Stimulated activated CD4-positive, alpha-beta T cell treated with anti-CD3 and anti-CD28 coated beads, Interleukin-2, amount 100 ng/mL, for 4 hours (primary cell): ENCODE data around the gene DPP4.

Source experiments
- DNase-seq: peaks from one replicate; pipeline ENCODE4 v3.0.0-alpha.2; 2020; ENCODE audit warnings: low read depth

The DPP4 gene

DNA sequence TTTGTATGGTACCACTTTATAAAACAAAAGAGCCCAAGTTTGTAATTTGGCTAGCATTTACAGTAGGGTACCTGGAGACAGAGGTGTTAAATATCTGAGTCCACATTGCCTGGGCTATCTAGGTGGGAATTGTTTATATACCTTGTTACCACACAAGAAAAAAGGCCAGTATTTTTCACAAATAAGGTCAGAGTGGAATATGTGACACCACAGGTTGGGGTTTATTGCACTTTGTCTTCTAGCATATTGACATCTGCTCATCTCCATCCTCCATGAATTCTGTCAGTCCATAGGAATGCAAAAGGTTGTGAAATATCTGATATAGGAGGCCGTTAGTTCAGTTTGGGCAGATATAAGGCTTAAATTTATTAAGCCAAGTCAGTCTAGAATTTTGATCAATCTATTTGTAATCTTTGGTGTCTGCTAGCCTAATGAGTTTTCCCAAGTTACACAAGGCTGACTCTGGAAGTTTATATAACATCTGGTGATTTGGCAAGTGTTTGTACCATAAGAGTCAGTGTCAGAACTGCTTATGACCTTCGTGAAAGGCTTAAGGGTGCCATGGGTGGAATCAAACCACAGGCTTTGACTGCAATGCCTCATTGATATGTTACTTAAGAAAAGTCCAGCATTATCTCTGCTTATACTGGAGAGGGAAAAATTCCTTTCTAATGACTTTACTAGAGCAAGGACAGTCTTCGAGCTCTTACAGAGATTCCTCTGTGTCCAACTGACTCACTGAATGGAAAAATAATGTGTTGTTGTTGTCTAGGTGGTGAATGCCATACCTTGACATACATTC, 11.3 kb upstream of the DPP4 start:
- no peak for DNase-seq

DNA sequence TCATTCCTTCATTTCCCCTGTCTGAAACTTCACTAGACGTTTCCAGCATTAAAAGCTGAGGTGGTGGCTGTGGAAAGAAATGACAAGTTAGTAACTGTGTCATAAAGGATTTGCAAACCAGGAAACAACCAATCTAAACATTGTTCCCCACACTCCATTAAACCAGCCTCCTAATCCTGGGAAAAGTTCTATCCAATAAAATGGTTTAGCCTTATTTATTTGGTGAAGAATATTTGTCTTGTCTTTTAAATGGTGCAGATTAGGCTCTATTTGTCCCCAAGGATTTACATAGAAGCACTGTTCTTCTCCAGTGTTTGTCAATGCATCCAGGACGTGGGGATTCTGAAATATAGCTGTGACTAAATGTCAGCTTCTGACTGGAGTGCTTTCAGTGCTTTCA, 10.5 kb upstream of the DPP4 start:
- no peak for DNase-seq

DNA sequence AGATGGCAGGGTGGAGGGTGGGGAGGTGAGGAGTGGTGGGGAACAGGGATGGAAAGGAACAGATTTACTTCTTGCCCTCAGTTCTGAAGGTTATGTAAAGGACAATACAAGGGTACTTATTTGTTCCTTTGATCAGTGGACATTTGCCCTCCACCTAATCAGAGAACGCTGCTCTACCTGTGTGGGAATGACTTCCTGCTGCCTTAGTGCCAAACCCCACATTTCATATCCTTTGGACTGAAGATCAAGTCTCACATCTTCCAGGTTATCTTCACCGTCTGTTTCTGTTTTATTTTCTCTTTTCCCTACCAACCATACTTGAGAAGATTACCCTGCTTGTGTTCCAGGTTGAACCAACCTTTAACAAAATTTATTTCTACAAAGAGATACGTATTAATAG, 8.7 kb upstream of the DPP4 start:
- DNase-seq, result no peak

DNA sequence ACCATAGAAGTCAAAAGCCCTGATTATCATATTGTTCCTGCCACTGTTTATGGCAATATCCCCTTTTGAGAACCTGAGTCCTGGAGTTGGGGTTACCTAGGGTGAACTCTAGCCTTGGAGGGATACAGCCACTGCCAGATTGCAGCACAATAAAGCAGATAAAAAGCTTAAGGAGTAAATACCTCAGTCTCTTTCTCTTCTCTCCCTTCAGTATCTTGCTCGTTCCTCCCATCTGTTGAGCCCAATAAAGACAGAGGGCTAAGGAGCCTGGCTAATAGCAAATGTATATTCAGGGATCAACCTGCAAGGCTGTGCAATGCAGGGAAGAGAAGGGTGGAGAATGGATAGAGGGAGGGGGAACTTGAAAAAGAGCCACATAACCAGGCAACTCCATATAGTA, 8.0 kb upstream of the DPP4 start:
- DNase-seq, result no peak

DNA sequence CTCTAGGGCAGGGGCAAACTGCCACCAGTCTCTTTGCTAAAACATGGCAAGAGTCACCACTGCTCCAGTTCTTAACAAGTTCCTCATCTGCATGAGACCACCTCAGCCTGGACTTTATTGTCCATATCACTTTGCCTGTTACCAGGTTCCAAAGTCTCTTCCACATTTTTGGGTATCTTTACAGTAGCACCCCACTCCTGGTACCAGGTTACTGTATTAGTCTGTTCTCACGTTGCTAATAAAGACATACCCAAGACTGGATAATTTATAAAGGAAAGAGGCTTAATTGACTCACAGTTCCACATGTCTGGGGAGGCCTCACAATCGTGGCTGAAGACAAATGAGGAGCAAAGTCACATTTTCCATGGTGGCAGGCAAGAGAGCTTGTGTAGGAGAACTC, 5.5 kb upstream of the DPP4 start:
- no peak for DNase-seq

DNA sequence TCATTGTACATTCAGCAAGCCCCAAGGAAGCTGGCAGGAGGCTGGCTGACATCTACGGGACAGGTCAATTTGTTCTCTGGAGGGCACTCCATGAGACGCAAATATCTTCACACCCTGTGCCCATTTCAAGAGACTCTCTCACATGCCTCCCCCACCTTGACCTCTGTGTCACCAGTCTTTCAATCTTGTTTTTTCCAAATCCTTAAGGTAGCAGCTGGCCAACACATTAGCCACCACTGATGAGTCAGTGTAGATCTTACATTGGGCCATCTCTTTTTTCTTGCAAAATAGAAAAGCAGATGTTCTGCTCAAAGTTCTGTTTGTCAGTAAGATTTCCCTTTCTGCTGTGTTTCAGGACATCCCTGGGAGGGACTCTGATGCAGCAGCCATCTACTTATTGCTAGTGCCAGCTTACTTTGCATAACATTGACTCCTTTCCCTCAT, 1.7 kb upstream of the DPP4 start:
- no peak for DNase-seq

DNA sequence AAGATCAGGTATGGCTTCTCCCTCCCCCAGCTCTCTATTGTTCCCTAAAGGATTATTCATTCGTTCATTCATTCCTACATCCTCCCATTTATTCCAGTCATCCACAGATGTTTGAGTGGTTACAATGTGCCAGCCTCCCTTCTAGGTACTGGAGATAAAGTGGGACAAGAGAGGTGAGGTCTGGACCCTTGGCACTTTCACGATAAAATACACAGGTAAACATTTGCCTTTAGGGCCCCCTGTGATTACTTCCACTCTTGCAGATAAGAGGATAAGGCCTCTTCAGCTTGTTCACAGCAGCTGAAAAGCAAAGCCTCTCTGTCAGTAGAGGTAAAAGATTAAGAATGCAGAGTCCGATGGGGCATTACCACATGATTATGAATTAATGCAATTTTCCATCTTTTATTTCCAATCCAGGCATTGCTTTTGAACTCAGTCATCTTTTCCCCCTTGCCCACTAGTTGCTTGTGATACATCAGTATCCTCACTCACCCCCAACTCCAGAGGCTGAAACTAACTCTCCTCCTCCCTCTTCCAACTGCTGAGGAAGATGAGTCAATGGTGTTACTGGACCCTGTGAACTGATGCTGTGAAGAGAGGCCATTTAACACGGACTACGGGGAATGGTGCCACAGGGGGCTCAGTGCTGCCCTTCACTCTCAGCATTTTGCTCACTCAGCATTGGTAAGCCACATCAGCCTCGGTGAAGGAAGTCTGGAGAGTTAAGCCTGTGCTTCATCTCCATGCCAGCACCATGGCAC, 1.1 kb upstream of the DPP4 start:
- no peak for DNase-seq

DNA sequence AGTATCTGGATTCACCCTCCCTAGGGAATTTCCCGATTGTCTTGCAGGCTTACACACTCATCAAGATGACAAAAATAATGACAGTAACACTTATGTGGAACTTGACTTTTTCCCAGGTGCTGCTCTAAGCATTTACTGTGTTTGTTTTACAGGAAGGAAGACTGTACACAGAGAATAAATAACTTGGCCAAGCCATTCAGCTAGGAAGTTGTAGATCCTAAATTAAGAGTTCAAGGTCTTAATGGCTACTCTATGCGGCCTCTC, 549 bp upstream of the DPP4 start:
- DNase-seq, result no peak

DNA sequence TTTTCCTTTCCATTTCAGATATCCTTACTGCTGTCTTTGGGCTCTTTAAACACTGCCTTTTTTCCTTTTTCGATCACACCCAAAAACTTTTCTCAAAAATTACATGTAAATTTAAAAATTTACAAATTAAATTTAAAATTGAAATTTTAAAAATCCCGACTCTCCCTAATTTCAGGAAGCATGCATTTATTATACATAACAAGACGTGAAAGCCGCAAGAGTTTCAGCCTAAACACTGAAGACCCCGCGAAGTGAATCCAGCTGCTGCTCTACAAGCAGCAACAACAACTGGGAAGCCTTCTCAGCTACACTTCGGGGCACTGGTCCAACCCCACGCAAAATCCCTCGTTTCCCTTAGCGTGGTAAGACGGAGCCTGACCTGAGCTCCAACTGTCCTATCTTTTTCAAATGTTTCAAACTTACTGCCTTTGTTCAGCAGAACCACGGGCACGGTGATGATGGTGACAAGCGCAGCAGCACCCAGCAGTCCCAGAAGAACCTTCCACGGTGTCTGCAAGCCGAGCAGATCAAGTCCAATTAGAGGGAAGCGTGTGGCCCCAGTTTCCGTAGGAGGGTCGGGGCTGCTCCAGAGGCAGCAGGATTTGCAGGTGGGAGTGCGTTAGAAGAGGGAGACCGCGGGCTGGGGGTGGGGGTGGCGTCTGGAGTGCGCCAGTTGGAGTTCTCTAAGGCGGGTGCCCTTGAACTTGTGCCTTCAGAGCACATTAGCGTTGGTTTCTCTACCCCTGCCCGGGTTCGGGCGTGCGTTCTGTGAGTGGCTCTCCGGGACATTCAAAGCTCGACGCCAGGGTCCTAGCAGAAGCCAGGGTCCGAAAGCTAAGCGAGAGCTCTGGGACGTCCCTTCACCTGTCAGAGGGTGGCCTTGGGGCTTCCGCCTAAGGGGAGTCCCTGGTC, 783 bp downstream of the DPP4 start:
- DNase-seq, result no peak

DNA sequence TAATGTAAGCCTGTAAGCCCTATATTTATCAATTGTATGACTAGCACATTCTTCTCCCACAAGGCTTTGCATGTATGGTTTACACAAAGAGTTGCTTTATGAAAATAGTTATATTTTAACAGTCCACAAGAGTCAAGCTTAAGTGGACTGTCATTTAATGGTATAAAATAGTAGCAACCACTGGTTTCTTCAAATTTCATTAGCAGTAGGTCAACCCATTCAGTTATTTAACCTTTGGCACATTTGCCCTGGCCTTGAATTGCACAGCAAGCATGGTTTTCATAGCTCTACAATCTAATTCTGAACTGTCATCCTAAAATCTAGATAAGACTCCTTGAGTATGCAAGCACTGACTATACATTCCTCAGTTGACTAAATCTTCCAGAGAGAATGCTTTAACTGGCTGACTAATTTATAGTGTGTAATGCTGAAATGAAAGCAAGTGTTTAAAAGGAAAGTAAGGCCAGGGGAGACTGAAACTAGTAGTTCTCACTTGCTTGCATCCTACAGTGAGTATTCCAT, 1.8 kb downstream of the DPP4 start:
- DNase-seq, result no peak

DNA sequence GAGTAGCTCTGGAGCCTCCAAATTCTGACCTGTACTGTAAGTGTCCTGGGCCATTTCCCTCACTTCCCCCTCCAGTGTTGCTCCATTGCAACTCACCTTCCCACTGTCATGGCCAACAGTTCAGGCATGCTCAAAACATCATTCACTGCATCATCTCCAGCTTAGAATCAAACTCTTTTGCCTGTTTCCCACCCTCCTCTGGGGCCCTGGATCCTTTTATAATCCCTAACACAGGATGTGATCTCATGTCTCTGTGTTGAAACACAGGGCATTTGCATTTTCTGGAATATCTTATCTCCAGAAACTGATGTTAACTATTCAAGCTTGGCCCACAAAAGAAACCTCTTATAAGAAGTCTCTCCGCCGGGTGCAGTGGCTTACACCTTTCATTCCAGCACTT, 3.0 kb downstream of the DPP4 start:
- no peak for DNase-seq

DNA sequence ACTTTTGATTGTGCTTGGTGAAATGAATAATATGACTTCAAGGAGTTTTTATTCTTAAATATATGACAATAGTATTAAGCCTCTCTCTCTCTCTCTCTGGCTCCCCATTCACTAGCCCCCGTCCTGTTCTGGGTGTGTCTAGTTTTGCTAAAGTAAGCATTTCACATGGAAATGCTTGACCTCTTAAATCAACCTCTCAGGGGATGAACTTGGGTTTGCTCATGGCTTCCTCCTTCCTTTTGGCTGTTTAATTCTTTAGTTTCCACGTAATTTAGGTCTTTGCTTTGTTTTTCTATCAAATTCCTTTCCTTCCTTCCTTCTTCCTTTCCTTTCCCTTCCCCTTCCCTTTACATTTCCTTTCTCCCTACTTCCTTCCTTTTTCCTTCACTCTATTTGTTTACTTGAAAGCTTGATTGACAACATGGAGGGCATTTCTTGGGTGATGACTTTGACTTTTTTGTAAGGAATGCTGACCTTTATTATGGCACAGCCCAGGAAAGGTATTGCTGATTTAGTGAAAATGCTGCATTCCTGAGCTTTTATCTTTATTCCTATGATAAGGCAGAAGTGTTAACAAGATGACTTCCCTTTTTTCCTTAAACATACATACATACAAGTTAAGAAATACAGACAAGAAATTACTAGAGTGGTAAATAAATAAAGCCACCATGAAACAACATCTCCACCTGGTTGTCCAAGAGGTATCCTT, 3.6 kb downstream of the DPP4 start:
- no peak for DNase-seq

DNA sequence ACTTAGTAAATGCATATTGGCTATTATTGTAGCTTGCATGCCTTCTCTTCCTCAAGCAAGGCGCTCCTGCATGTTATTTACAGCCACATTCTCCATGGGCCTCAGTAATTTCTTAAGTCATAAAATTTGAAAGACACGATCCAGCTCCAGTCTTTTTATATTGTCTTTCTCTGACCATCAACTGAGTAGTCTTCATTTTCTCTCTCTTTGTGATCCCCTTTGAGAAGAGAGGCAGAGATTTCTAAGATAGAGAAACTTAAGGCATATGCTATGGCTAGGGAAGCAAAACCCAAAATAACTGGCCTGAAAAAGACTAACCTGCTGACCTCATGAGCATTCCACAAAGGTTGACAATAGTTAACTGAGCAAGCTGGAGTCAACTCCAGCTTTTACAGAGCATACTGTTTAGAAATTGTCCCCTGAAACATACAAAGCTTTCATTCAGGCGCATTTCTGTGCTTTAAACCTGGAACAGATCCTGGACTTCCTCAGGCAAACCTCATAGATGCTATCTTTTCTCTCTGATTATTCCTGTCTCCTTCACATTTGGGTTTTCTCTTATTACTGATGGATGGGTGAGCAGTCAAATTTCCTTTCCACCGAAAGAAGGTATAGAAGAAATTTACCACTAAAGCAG, 4.6 kb downstream of the DPP4 start:
- no peak for DNase-seq

DNA sequence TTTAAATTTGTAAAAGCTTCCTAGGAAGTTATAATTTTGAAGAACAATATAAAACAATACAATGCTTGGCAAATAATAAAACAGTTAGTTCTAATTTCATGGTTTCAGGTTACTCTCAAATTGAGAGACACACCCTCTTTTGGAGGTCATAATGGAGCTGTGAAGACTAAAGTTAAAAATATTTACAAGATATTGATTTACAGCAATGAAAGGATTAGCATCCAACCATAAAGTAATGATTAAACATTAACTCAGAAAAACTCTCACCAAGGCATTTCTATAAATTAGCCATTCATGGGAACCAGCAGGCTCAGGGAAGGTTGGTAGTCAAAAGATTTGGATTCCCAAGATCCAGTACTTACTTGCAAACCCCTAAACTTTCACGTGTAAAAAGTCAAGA, 6.4 kb downstream of the DPP4 start:
- no peak for DNase-seq

DNA sequence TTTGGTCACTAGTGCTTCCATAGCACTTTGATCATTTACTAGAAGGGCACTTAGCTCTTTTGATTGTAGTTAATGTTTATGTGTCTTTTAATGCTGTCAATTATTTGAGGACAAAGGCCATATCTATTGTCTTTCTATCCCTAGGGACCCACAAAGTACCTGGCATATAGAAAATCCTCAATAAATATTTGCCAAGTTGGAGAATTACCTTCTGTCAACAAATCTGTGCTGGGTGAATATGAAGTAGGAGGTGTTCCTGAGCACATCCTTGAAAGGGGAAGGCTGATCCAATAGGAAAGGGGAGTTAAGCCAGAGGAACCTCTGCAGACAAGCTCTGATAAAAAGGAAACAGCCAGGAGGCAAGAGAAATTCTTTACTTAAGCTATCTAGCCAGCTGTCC, 8.2 kb downstream of the DPP4 start:
- no peak for DNase-seq

DNA sequence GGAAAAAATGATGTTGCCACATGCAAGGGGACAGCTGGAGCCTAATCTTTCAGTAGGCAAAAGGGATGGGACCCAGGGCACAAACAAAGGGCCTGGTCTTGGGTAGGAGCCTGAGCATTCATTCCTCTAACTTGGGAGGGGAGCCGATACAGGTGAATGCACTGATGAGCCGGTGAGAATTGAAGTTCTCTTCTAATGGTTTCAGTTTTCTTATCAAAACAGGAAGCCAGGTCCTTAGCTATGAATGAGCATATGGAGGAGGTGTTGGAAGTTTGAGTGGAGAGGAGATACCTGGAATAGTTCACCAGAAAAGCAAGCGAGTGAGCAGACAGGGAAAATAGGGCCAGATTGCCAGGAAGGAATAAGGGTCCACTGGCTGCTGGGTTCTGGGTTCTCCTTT, 10.1 kb downstream of the DPP4 start:
- DNase-seq, result no peak

DNA sequence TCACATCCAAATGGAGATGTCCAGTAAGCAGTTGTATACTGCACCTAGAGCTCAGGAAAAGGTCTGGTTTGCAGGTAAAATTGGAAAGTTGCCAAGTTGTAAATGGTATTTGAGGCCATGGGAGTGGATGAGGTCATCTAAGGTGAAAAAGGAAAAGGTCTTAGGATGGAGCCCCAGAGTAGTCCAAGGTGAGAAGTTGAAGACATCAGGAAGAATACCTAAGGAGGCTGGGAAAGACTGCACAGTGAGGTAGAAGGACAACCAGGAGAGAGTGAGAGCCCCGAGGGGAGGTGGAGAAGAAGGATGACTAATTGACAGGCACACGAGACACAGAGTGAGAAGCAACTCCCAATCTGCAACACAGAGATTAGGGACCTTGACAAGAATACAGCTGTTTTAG, 10.7 kb downstream of the DPP4 start:
- no peak for DNase-seq

DNA sequence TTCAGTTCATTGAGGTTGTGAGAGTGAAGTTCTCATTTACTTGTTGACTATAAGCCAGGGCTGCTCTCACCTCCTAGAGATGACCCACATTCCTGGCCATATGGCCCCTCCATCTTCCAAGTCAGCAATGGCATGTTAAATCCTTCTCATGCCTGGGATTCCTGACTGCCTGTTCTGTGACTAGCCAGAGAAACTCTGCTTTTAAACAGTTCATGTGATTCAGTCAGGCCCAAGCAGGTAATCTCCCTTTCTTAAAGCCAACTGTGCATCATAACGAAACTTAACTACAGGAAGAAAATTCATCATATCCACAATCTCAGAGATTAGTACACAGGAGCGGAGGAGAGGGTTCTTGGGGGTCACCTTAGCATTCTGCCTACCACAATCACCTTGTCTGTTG, 11.5 kb downstream of the DPP4 start:
- DNase-seq, result no peak

DNA sequence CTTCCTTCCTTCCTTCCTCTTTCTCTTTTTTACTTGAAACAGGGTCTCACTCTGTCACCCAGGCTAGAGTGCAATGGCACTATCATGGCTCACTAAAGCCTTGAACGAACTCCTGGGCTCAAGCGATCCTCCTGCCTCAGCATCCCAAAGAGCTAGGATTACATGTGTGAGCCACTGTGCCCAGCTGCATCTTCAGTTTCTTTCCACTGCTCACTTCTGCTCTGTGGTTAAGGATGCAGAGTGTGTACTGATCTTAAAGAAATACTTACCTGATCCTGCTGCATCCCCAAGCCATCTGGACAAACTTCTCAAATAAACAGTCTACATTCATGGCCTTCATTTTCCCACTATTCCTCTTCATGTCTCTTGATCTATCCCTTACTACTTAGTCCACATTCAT, 13.0 kb downstream of the DPP4 start:
- DNase-seq, result no peak

DNA sequence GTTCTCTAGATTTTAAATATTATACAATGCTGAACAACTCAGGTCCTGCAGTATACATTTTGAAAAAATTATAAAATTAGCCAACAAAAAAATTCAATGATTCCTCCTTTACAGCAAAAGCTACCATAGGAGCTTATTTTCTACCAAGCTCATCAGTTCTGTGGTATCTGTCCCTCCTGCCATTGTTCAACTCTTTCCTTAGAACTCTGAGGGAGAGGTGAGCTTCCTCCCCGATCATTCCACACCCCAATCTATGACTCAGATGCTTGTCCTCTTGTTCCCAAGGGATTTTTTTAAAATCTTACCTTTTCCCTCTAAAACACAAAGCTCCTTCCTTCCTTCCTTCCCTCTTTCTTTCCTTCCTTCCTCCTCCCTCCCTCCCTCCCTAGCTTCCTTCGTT, 13.5 kb downstream of the DPP4 start:
- no peak for DNase-seq

DNA sequence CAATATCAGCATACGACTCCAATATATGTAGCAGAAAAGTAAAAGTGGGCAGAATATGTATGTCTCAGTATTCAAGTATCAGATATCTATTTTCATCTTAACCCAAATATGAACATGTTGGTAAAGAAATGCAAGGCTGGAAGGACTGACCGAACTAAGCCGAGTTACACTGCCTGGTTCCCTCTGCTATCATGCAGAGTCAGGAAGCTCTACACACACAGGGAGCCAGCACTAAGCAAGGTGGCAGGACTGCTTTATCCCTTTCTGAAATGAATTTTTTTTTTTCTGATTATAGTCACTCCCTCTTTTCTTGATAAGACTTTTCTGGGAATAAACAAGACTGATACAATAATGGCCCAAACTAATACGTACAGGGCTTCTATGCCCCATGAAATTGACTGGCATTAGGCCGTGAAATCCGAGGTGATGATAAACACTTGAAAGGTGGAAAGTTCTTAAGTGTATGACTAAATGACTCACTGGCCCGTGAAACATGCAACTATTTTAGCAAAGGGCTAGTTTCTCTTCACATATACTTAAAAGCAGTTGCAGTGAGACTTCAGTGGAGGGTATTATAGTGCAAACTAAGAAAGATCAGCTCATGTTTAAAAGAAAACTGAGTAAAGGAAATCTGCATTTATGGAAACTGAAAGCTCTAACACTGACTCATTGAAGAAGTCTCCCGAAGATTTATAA, 14.9 kb downstream of the DPP4 start:
- no peak for DNase-seq
